GM10266 (cell line): ENCODE measurements around the gene ZNF507.
"Not testable (repeated sequence)": the region's sequence is repeated elsewhere in the genome, so short reads cannot be mapped to it uniquely, and the experiment has no call there.

Experiments used
- DNase-seq: peaks from one replicate; pipeline ENCODE4 v3.0.0; 2012; ENCODE audit errors: extremely low spot score
- CTCF ChIP-seq: IDR thresholded peaks from 2 replicates; pipeline ENCODE4 v1.5.1; 2012; ENCODE audit warnings: mild to moderate bottlenecking, low read depth; ENCODE audit not compliant: control insufficient read depth, insufficient read depth; ENCODE audit errors: missing control alignments

ZNF507 gene

GRCh38 chr19:32422435-32422834 is 77.0 kb downstream of the ZNF507 start:
- no peak for DNase-seq
- TF ChIP-seq CTCF, result no peak

DNA sequence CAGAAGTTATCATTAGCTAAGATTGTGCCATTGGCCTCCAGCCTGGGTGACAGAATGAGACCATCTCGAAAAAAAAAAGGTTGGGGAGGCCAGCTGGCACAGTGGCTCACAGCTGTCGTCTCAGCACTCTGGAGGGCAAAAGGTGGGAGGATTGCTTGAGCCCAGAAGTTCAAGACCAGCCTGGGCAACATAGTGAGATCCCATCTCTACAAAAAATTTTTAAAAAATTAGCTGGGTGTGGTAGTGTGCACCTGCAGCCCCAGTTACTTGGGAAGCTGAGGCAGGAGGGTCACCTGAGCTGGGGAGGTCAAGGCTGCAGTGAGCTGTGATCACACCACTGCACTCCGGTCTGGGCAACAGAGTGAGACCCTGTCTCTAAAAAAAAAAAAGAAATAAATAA is 78.5 kb downstream of the ZNF507 start:
- DNase-seq, result not testable (repeated sequence)

DNA sequence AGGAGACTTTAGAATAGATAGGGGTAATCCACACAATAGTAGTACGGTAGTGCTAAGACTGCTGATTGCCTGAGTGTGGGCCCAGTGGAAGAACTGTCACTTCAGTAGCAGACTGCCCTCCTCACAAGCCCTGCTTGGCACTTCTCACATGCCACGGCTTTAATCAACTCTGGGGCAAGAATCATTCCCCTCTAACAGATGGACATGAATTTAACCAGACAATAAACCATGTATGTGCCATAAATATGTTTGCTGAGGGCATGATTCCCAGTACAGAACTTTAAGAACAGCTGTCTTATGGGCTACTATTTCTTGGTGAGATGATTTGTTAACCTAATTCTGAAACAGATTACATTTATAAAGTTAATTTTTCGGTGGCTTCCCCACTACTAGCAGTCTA is 82.1 kb downstream of the ZNF507 start:
- no peak for DNase-seq
- no peak for TF ChIP-seq CTCF

DNA sequence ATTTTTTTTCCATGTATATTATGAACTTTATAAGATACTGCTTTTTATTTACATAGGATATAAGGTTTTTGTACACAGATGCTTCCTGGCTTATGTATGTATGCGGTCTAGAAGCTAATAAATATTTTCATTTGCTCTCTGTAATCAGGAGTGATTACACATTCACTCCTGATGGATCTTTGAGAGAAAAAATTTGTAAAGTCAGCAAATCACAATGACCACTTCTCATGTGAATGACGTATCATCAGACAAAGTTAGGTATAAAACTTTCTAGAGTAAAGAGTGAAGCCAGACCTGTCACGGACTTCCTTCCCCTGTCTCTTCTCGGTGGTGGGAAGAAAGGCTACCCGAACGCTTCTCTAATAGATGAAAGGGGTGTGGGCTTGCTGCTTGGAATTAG is 91.3 kb downstream of the ZNF507 start:
- no peak for TF ChIP-seq CTCF

DNA sequence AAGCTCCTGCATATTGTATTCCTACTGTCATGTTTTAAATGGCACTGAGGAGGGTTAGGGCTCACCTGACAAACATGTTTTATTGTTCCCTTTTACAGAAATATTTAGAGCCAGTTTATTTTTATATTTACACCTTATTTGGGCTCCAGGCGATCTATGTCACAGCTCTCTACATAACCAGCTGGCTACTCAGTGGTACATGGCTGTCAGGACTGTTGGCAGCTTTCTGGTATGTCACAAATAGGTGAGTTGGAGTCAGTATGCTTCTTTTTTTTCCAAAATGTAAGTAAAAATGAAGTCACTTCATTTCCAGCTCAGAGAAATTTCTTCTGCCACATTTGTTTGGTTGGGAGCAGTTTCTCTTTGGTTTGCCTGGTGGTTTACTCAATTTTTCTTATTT is 91.7 kb downstream of the ZNF507 start:
- TF ChIP-seq CTCF, result no peak
- no peak for DNase-seq

More for the DNA sequence above, 91.3 kb downstream of the ZNF507 start:
- no peak for DNase-seq
